Calu3 (cell line): ENCODE measurements around the gene ARRB1. TPM values are rescaled to one million over a fixed set of nuclear protein-coding genes. Genes with fewer than 3 reads are reported as not detected.

Experiments used
- BruUV-seq: library from RNA; stranded (reverse); fragments of 400-500 nt; replicated peaks from 2 replicates; lab custom pipeline; 2021; lab: Mats Ljungman, UMichigan
- CTCF ChIA-PET: fragments of 300-600 bp; sonication (Branson Sonifier 250); formaldehyde crosslinking; loops from one replicate; lab custom pipeline; 2022; ENCODE audit warnings: antibody characterized with exemption; lab: Charles Lee
- DNase-seq: peaks from one replicate; pipeline ENCODE4 v3.0.0; 2022
- H3K27ac Mint-ChIP-seq: one replicate; pipeline ENCODE4 v1.8.0; 2022; ENCODE audit warnings: mixed read lengths; ENCODE audit not compliant: unreplicated experiment
- H3K27me3 Mint-ChIP-seq: one replicate; pipeline ENCODE4 v1.8.0; 2022; ENCODE audit warnings: mixed read lengths; ENCODE audit not compliant: unreplicated experiment
- H3K36me3 Mint-ChIP-seq: one replicate; pipeline ENCODE4 v1.8.0; 2022; ENCODE audit warnings: mild to moderate bottlenecking, moderate library complexity, mixed read lengths; ENCODE audit not compliant: insufficient read depth, unreplicated experiment
- H3K4me1 Mint-ChIP-seq: one replicate; pipeline ENCODE4 v1.8.0; 2022; ENCODE audit warnings: mild to moderate bottlenecking, low read depth, mixed read lengths; ENCODE audit not compliant: unreplicated experiment
- H3K4me3 Mint-ChIP-seq: one replicate; pipeline ENCODE4 v1.8.0; 2022; ENCODE audit warnings: mild to moderate bottlenecking, low read depth, moderate library complexity, mixed read lengths; ENCODE audit not compliant: unreplicated experiment
- H3K9me3 Mint-ChIP-seq: one replicate; pipeline ENCODE4 v1.8.0; 2022; ENCODE audit warnings: low read depth, mixed read lengths; ENCODE audit not compliant: unreplicated experiment
- intact Hi-C: fragments of 100-400 bp; cut with micrococcal nuclease; formaldehyde crosslinking; loops from one replicate; pipeline ENCODE4 v1.10.0; 2022; ENCODE audit not compliant: unreplicated experiment
- total RNA-seq: library from RNA; stranded (reverse); gene quantifications from 2 replicates; pipeline ENCODE4 v1.2.3, GENCODE V29; 2022
- TF ChIP-seq, protein P1 (sequence below): fragments of 200-600 bp; IDR thresholded peaks from one replicate; pipeline ENCODE4 v1.8.0; 2022; ENCODE audit warnings: antibody characterized with exemption; ENCODE audit not compliant: unreplicated experiment

Gene ARRB1
- total RNA-seq, 1 experiment from 2014 or later: 8.7 TPM

GRCh38 chr11:75341612-75342011 is 9.8 kb downstream of the ARRB1 start:
- CTCF ChIA-PET: interaction anchor here (1.0 to 2.0 kb wide), 3 partner anchors 11 to 78 kb away, joined by 4 to 6 read pairs (median 4); no protein-coding TSS in a partner anchor
- H3K27ac Mint-ChIP-seq: no peak overlapping the region

GRCh38 chr11:75339685-75340409 is 11.6 kb downstream of the ARRB1 start:
- CTCF ChIA-PET: interaction anchor here (0.7 to 2.1 kb wide), 7 partner anchors 9 to 69 kb away, joined by 3 to 8 read pairs (median 5); no protein-coding TSS in a partner anchor
- DNase-seq: no peak
- Mint-ChIP-seq H3K27me3 (no peaks in the 10 kb centered on the region), H3K4me3 (peak overlapping the region; percentile 15), H3K27ac (no peak overlapping the region), H3K9me3 (no peaks in the 10 kb centered on the region), H3K4me1 (peaks cover 69% of the 10 kb centered on the region), H3K36me3 (peaks cover 7% of the 10 kb centered on the region)
- TF ChIP-seq, protein P1, sequence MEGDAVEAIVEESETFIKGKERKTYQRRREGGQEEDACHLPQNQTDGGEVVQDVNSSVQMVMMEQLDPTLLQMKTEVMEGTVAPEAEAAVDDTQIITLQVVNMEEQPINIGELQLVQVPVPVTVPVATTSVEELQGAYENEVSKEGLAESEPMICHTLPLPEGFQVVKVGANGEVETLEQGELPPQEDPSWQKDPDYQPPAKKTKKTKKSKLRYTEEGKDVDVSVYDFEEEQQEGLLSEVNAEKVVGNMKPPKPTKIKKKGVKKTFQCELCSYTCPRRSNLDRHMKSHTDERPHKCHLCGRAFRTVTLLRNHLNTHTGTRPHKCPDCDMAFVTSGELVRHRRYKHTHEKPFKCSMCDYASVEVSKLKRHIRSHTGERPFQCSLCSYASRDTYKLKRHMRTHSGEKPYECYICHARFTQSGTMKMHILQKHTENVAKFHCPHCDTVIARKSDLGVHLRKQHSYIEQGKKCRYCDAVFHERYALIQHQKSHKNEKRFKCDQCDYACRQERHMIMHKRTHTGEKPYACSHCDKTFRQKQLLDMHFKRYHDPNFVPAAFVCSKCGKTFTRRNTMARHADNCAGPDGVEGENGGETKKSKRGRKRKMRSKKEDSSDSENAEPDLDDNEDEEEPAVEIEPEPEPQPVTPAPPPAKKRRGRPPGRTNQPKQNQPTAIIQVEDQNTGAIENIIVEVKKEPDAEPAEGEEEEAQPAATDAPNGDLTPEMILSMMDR: no peak
- BruUV-seq: no TSS peak
- intact Hi-C loops: loop anchor here (5.0 kb wide), 1 partner anchor 42 kb away; no protein-coding TSS in a partner anchor

More at GRCh38 chr11:75341612-75342011, 9.8 kb downstream of the ARRB1 start:
- TF ChIP-seq, protein P1: no peak
- H3K4me1 Mint-ChIP-seq: peaks cover 69% of the 10 kb centered on the region
- no TSS peak for BruUV-seq
- no peak overlapping the region for H3K4me3 Mint-ChIP-seq
- no peak for DNase-seq
- intact Hi-C loops: loop anchor here (5.0 kb wide), 1 partner anchor 41 kb away; no protein-coding TSS in a partner anchor
- H3K36me3 Mint-ChIP-seq: peaks cover 7% of the 10 kb centered on the region
- H3K27me3 Mint-ChIP-seq: no peaks in the 10 kb centered on the region
- H3K9me3 Mint-ChIP-seq: no peaks in the 10 kb centered on the region

- Mint-ChIP-seq H3K27me3 (no peaks in the 10 kb centered on the region), H3K4me3 (no peak overlapping the region), H3K27ac (no peak overlapping the region), H3K36me3 (peaks cover 7% of the 10 kb centered on the region), H3K9me3 (no peaks in the 10 kb centered on the region), H3K4me1 (peaks cover 64% of the 10 kb centered on the region)
- TF ChIP-seq, protein P1: no peak
- no peak for DNase-seq
- intact Hi-C loops: no loop called here
- CTCF ChIA-PET: interaction anchor here (1.1 kb wide), 1 partner anchor 47 kb away, joined by 3 read pairs; no protein-coding TSS in a partner anchor
- no TSS peak for BruUV-seq
These were observed 12.8 kb downstream of the ARRB1 start for GRCh38 chr11:75338516-75339208.

DNA sequence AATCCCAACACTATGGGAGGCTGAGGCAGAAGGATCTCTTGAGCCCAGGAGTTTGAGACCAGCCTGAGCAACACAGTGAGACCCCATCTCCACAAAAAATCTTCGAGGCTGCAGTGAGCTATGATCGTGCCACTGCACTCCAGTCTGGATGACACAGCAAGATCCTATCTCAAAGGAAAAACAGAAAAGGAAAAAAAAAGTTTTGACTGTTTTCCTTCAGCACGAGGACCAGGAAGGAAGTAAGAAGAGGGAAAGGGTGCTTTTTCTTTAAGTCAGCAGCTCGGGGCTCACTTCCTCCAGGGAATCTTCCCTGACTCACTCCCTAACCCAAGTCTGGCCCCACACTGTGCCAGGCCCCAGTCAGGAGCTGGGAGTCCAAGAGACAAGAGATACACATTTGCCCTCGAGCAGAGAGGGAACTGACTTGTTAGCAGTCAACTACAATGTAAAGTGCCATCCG is 14.2 kb downstream of the ARRB1 start:
- TF ChIP-seq, protein P1: no peak
- intact Hi-C loops: no loop called here
- Mint-ChIP-seq H3K4me1 (peaks cover 49% of the 10 kb centered on the region), H3K4me3 (no peak overlapping the region), H3K36me3 (no peaks in the 10 kb centered on the region), H3K27ac (no peak overlapping the region), H3K9me3 (no peaks in the 10 kb centered on the region), H3K27me3 (no peaks in the 10 kb centered on the region)
- CTCF ChIA-PET: no interaction called here
- DNase-seq: no peak
- no TSS peak for BruUV-seq
